ENCODE results near the gene RNF175.

Gene RNF175

GRCh38 chr4:153759407-153760316, at the start of gene RNF175:
RNF175 (minus strand) TSS chr4:153760024; CDS start chr4:153759862, 162 bp downstream.
- TF ChIP-seq, protein P1, sequence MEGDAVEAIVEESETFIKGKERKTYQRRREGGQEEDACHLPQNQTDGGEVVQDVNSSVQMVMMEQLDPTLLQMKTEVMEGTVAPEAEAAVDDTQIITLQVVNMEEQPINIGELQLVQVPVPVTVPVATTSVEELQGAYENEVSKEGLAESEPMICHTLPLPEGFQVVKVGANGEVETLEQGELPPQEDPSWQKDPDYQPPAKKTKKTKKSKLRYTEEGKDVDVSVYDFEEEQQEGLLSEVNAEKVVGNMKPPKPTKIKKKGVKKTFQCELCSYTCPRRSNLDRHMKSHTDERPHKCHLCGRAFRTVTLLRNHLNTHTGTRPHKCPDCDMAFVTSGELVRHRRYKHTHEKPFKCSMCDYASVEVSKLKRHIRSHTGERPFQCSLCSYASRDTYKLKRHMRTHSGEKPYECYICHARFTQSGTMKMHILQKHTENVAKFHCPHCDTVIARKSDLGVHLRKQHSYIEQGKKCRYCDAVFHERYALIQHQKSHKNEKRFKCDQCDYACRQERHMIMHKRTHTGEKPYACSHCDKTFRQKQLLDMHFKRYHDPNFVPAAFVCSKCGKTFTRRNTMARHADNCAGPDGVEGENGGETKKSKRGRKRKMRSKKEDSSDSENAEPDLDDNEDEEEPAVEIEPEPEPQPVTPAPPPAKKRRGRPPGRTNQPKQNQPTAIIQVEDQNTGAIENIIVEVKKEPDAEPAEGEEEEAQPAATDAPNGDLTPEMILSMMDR (IDR thresholded peaks at IDR 0.05; ENCODE audit: insufficient read depth, low read length, poor library complexity, severe bottlenecking) = no peak
- TF ChIP-seq EZH2phosphoT487 (conservative IDR thresholded peaks at IDR 0.05; ENCODE audit: low read length) = no peak
- Histone ChIP-seq H3K36me3 (ENCODE audit: low read length) (no peaks in the 10 kb centered on the region), H3K4me3 (ENCODE audit: insufficient read depth, low read length, poor library complexity, severe bottlenecking) (no peak within 1 kb of the TSS)

GRCh38 chr4:153809307-153809706, 49.5 kb upstream of the RNF175 start:
- no peaks in the 10 kb centered on the region for H4K20me1 ChIP-seq (ENCODE audit: low read depth, low read length)
- H3K9ac ChIP-seq (ENCODE audit: low read length) = no peak overlapping the region
- TF ChIP-seq EZH2phosphoT487 (conservative IDR thresholded peaks at IDR 0.05; ENCODE audit: low read length) = no peak
- TF ChIP-seq, protein P1 (IDR thresholded peaks at IDR 0.05; ENCODE audit: insufficient read depth, low read length, poor library complexity, severe bottlenecking) = no peak
- no peaks in the 10 kb centered on the region for H3K79me2 ChIP-seq (ENCODE audit: insufficient read depth, low read length)
- no peak overlapping the region for H3K27ac ChIP-seq (ENCODE audit: low read depth, low read length)
- H3K27me3 ChIP-seq (ENCODE audit: low read length) = no peaks in the 10 kb centered on the region
- H3K9me2 ChIP-seq (replicated peaks; ENCODE audit: insufficient read depth, low read length) = no peaks in the 10 kb centered on the region
- no peaks in the 10 kb centered on the region for H3K36me3 ChIP-seq (ENCODE audit: low read length)
- H3K4me3 ChIP-seq (ENCODE audit: insufficient read depth, low read length, poor library complexity, severe bottlenecking) = no peak overlapping the region
- H3K4me2 ChIP-seq (ENCODE audit: low read depth, low read length, poor library complexity, severe bottlenecking) = no peak overlapping the region
- no peaks in the 10 kb centered on the region for H3K9me3 ChIP-seq (ENCODE audit: insufficient read depth, low read length)
- no peak overlapping the region for H2AFZ ChIP-seq (ENCODE audit: low read depth, low read length, severe bottlenecking)
- no peaks in the 10 kb centered on the region for H3F3A ChIP-seq (ENCODE audit: insufficient read depth)

More at GRCh38 chr4:153759407-153760316, at the start of gene RNF175:
- Histone ChIP-seq H3K27ac (ENCODE audit: low read depth, low read length) (no peak within 1 kb of the TSS), H4K20me1 (ENCODE audit: low read depth, low read length) (no peaks in the 10 kb centered on the region), H2AFZ (ENCODE audit: low read depth, low read length, severe bottlenecking) (no peak within 1 kb of the TSS), H3K9ac (ENCODE audit: low read length) (no peak within 1 kb of the TSS), H3K4me2 (ENCODE audit: low read depth, low read length, poor library complexity, severe bottlenecking) (no peak within 1 kb of the TSS), H3K9me2 (replicated peaks; ENCODE audit: insufficient read depth, low read length) (no peaks in the 10 kb centered on the region), H3K79me2 (ENCODE audit: insufficient read depth, low read length) (no peaks in the 10 kb centered on the region), H3F3A (ENCODE audit: insufficient read depth) (no peaks in the 10 kb centered on the region), H3K27me3 (ENCODE audit: low read length) (no peaks in the 10 kb centered on the region), H3K9me3 (ENCODE audit: insufficient read depth, low read length) (no peaks in the 10 kb centered on the region)

GRCh38 chr4:153808175-153808574, 48.4 kb upstream of the RNF175 start:
- H3K79me2 ChIP-seq (ENCODE audit: insufficient read depth, low read length) = no peaks in the 10 kb centered on the region
- no peaks in the 10 kb centered on the region for H4K20me1 ChIP-seq (ENCODE audit: low read depth, low read length)
- H3K4me2 ChIP-seq (ENCODE audit: low read depth, low read length, poor library complexity, severe bottlenecking) = no peak overlapping the region
- no peaks in the 10 kb centered on the region for H3K9me2 ChIP-seq (replicated peaks; ENCODE audit: insufficient read depth, low read length)
- TF ChIP-seq, protein P1 (IDR thresholded peaks at IDR 0.05; ENCODE audit: insufficient read depth, low read length, poor library complexity, severe bottlenecking) = no peak
- no peak for TF ChIP-seq EZH2phosphoT487 (conservative IDR thresholded peaks at IDR 0.05; ENCODE audit: low read length)
- H3F3A ChIP-seq (ENCODE audit: insufficient read depth) = no peaks in the 10 kb centered on the region
- no peak overlapping the region for H3K27ac ChIP-seq (ENCODE audit: low read depth, low read length)
- no peak overlapping the region for H2AFZ ChIP-seq (ENCODE audit: low read depth, low read length, severe bottlenecking)
- no peaks in the 10 kb centered on the region for H3K9me3 ChIP-seq (ENCODE audit: insufficient read depth, low read length)
- no peak overlapping the region for H3K4me3 ChIP-seq (ENCODE audit: insufficient read depth, low read length, poor library complexity, severe bottlenecking)
- no peaks in the 10 kb centered on the region for H3K36me3 ChIP-seq (ENCODE audit: low read length)
- H3K9ac ChIP-seq (ENCODE audit: low read length) = no peak overlapping the region
- H3K27me3 ChIP-seq (ENCODE audit: low read length) = no peaks in the 10 kb centered on the region

Measured in SU-DHL-6 (cell line).